ENCODE results near the gene RBM28. TPM values are rescaled to one million over a fixed set of nuclear protein-coding genes. Genes with fewer than 3 reads are reported as not detected.
A peak's percentile ranks its signal among the peaks of the same experiment; 100 is the strongest.

The RBM28 gene
- total RNA-seq, 1 donor from 2014 or later: 22.1 TPM

GRCh38 chr7:128323459-128324367, 20.0 kb downstream of the RBM28 start:
- no peak for DNase-seq (ENCODE audit: low read depth)
- TF ChIP-seq CTCF (conservative IDR thresholded peaks at IDR 0.05; ENCODE audit: low read depth, low read length): no peak

GRCh38 chr7:128323040-128323439, 20.7 kb downstream of the RBM28 start:
- TF ChIP-seq CTCF (conservative IDR thresholded peaks at IDR 0.05; ENCODE audit: low read depth, low read length): no peak
- no peak for DNase-seq (ENCODE audit: low read depth)

More at GRCh38 chr7:128323459-128324367, 20.0 kb downstream of the RBM28 start:
- H3K4me3 ChIP-seq (ENCODE audit: low read depth, low read length): no peak overlapping the region

GRCh38 chr7:128322040-128322643, 21.6 kb downstream of the RBM28 start:
- TF ChIP-seq CTCF (conservative IDR thresholded peaks at IDR 0.05; ENCODE audit: low read depth, low read length): peak; percentile 59
- H3K4me3 ChIP-seq (ENCODE audit: low read depth, low read length): no peak overlapping the region

More at GRCh38 chr7:128323040-128323439, 20.7 kb downstream of the RBM28 start:
- no peak overlapping the region for H3K4me3 ChIP-seq (ENCODE audit: low read depth, low read length)

GRCh38 chr7:128321044-128321422, 22.7 kb downstream of the RBM28 start:
- DNase-seq (ENCODE audit: low read depth): no peak
- H3K4me3 ChIP-seq (ENCODE audit: low read depth, low read length): no peak overlapping the region
- TF ChIP-seq CTCF (conservative IDR thresholded peaks at IDR 0.05; ENCODE audit: low read depth, low read length): no peak

More at GRCh38 chr7:128322040-128322643, 21.6 kb downstream of the RBM28 start:
- no peak for DNase-seq (ENCODE audit: low read depth)

GRCh38 chr7:128318691-128319090, 25.0 kb downstream of the RBM28 start:
- DNase-seq (ENCODE audit: low read depth): no peak
- H3K4me3 ChIP-seq (ENCODE audit: low read depth, low read length): no peak overlapping the region
- TF ChIP-seq CTCF (conservative IDR thresholded peaks at IDR 0.05; ENCODE audit: low read depth, low read length): no peak

- DNase-seq (ENCODE audit: low read depth): no peak
- no peak for TF ChIP-seq CTCF (conservative IDR thresholded peaks at IDR 0.05; ENCODE audit: low read depth, low read length)
- no peak overlapping the region for H3K4me3 ChIP-seq (ENCODE audit: low read depth, low read length)
Observed at GRCh38 chr7:128311013-128311412, 32.7 kb downstream of the RBM28 start.

Data from epithelial cell of proximal tubule (primary cell).